ENCODE measurements around the gene TRIM27. TPM values are rescaled to one million over a fixed set of nuclear protein-coding genes. Genes with fewer than 3 reads are reported as not detected.
"Not testable (repeated sequence)": the region's sequence is repeated elsewhere in the genome, so short reads cannot be mapped to it uniquely, and the experiment has no call there.

Gene TRIM27, protein sequence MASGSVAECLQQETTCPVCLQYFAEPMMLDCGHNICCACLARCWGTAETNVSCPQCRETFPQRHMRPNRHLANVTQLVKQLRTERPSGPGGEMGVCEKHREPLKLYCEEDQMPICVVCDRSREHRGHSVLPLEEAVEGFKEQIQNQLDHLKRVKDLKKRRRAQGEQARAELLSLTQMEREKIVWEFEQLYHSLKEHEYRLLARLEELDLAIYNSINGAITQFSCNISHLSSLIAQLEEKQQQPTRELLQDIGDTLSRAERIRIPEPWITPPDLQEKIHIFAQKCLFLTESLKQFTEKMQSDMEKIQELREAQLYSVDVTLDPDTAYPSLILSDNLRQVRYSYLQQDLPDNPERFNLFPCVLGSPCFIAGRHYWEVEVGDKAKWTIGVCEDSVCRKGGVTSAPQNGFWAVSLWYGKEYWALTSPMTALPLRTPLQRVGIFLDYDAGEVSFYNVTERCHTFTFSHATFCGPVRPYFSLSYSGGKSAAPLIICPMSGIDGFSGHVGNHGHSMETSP
- total RNA-seq: 10 to 100 TPM; 43.7 to 57.6 (median 48.8) TPM
- 10 to 100 TPM; 33.3 to 61.1 TPM for polyA plus RNA-seq
- long read RNA-seq, donor 1, transcript TRIM27-202 (8 exons, 2,967 nt): major isoform, 145 of 178 reads
- long read RNA-seq, donor 1, partial matches to known transcripts: 16 of 178 reads
- long read RNA-seq, donor 1, other reads (novel, unspliced or antisense): 17 of 178 reads
- long read RNA-seq, donor 2, full-length matches to known transcripts: 24 of 24 reads
- long read RNA-seq, donor 2, partial matches to known transcripts: 0 of 24 reads
- long read RNA-seq, donor 2, other reads (novel, unspliced or antisense): 0 of 24 reads
- long read RNA-seq, donor 3, transcript TRIM27-202 (8 exons, 2,967 nt): major isoform, 105 of 121 reads
- long read RNA-seq, donor 3, partial matches to known transcripts: 1 of 121 reads
- long read RNA-seq, donor 3, other reads (novel, unspliced or antisense): 14 of 121 reads

DNA sequence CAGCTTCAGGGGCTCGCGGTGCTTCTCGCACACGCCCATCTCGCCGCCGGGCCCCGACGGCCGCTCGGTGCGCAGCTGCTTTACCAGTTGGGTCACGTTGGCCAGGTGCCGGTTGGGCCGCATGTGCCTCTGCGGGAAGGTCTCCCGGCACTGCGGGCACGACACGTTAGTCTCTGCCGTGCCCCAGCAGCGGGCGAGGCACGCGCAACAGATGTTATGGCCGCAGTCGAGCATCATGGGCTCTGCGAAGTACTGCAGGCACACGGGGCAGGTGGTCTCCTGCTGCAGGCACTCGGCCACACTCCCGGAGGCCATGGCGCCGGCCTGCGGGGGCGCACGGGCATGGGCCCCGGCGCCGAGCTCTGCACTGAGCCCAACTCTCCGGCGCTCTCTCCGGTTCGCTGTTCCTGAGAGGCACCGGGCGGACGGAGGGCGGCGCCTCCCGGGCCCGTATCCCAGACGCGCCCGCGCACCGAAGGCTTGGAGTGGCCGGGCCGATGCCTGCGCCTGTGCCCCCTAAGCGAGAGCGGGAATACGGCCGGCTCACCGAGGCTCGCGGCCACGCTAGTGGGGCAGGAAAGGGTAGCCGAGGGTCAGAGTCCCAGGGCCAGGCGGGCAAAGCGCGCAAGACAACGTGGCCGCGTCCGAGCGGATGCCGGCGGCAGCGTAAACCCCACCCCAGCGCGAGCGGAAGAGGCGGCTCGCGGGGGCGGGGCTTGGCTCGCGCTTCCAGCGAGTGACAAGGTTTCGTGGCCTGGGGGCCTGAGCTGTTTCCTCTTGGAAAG, at the start of gene TRIM27:
TRIM27 (minus strand) TSS at position 668 of the 785 bp plus-strand sequence; CDS start at position 315, 353 bp downstream.
- peak; percentile 87 to 95 (median 92) for DNase-seq
- TF ChIP-seq POLR2A (IDR thresholded peaks at IDR 0.05) (peak; percentile 79), EP300 (IDR thresholded peaks at IDR 0.05) (no peak)
- TF ChIP-seq, protein P1, sequence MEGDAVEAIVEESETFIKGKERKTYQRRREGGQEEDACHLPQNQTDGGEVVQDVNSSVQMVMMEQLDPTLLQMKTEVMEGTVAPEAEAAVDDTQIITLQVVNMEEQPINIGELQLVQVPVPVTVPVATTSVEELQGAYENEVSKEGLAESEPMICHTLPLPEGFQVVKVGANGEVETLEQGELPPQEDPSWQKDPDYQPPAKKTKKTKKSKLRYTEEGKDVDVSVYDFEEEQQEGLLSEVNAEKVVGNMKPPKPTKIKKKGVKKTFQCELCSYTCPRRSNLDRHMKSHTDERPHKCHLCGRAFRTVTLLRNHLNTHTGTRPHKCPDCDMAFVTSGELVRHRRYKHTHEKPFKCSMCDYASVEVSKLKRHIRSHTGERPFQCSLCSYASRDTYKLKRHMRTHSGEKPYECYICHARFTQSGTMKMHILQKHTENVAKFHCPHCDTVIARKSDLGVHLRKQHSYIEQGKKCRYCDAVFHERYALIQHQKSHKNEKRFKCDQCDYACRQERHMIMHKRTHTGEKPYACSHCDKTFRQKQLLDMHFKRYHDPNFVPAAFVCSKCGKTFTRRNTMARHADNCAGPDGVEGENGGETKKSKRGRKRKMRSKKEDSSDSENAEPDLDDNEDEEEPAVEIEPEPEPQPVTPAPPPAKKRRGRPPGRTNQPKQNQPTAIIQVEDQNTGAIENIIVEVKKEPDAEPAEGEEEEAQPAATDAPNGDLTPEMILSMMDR (IDR thresholded peaks at IDR 0.05): peak in 2 of 3 donors; percentile 21 to 39
- H3K4me3 ChIP-seq: peak within 1 kb of the TSS; percentile 89
- intact Hi-C loops (cut with DNase I): loop anchor here in 1 of 4 donors (1.0 kb wide), 1 partner anchor 59 kb away; no protein-coding TSS in a partner anchor
- no peaks in the 10 kb centered on the region for H3K9me3 ChIP-seq
- H3K4me1 ChIP-seq (ENCODE audit: insufficient read depth): peaks cover 11% of the 10 kb centered on the region
- H3K36me3 ChIP-seq: no peaks in the 10 kb centered on the region
- peak within 1 kb of the TSS; percentile 48 to 88 for H3K27ac ChIP-seq
- no peaks in the 10 kb centered on the region for H3K27me3 ChIP-seq
- 0 to 1% (median 0%) methylated on average over 58 to 89 of the region's 89 CpGs for WGBS, 3 donors

DNA sequence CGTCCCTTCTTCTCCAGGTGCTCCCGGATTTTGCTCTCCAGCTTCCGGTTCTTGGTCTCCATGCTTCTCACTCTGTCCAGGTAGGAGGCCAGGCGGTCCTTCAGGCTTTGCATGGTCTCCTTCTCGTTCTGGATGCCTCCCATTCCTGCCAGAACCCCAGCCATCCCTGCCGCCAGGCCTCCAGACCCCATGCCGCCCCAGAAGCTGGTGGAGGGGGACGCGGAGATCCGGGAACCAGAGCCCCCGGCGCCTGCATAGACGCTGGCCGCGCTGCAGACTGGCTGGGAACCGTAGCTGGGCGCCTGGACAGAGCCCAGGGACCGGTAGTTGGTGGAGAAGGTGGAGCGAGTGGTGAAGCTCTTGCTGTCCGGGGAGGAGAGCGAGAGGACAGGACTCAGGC, 46.3 kb upstream of the TRIM27 start:
- H3K27ac ChIP-seq; H3K27me3 ChIP-seq; DNase-seq; H3K9me3 ChIP-seq; H3K4me3 ChIP-seq; H3K4me1 ChIP-seq (ENCODE audit: insufficient read depth); intact Hi-C loops (cut with DNase I); H3K36me3 ChIP-seq: not testable (repeated sequence)
- WGBS, 3 donors: 88 to 91% (median 91%) methylated on average over 21 of the region's 21 CpGs

DNA sequence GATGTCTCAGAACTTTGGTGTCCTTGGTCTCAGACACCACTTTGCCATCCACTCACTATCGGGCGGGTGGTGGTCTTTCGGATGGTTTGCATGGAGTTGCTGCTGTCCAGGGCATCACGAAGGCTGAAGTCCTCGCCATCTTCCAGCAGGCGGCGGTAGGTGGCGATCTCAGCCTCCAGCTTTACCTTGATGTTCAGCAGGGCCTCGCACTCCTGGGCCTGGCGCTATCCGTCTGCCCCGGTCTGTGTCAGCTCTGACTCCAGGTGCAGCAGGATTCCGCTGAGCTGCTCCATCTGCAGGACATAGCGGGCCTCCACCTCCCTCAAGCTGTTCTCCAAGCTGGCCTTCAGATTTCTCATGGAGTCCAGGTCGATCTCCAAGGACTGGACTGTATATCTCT, 45.3 kb upstream of the TRIM27 start:
- H3K4me1 ChIP-seq (ENCODE audit: insufficient read depth): no peaks in the 10 kb centered on the region
- no peak overlapping the region for H3K4me3 ChIP-seq
- TF ChIP-seq POLR2A (IDR thresholded peaks at IDR 0.05): no peak
- no peak for DNase-seq
- no peaks in the 10 kb centered on the region for H3K36me3 ChIP-seq
- H3K27me3 ChIP-seq: no peaks in the 10 kb centered on the region
- peaks cover 0 to 7% of the 10 kb centered on the region in 2 donors for H3K9me3 ChIP-seq
- H3K27ac ChIP-seq: no peak overlapping the region
- intact Hi-C loops (cut with DNase I): no loop called here
- 69 to 73% (median 73%) methylated on average over 15 of the region's 15 CpGs for whole genome bisulfite sequencing, 3 donors

DNA sequence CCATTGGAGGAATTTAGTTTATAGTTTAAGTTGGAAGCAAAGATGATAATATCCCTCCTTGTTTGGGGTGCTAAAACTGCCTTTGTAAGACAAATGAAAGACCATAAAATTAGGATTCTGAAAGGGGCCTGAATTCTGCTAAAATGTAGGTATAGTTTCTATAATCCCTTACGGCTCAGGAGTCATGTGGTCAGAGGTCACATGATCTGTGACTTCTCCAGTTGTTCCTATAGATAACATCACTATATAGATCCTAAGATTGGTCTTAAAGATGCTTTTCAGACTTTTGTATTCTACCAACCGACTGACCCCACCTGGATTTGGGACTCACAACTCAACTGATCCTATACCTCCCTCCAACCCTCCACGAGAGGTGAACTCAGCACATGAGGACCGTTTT, 44.7 kb upstream of the TRIM27 start:
- no peak for TF ChIP-seq POLR2A (IDR thresholded peaks at IDR 0.05)
- no peak for TF ChIP-seq EP300 (IDR thresholded peaks at IDR 0.05)
- TF ChIP-seq, protein P1 (IDR thresholded peaks at IDR 0.05): no peak
- Histone ChIP-seq H3K27ac (no peak overlapping the region), H3K4me1 (ENCODE audit: insufficient read depth) (no peaks in the 10 kb centered on the region), H3K9me3 (peaks cover 0 to 7% of the 10 kb centered on the region in 2 donors), H3K36me3 (no peaks in the 10 kb centered on the region), H3K4me3 (no peak overlapping the region), H3K27me3 (no peaks in the 10 kb centered on the region)
- intact Hi-C loops (cut with DNase I): no loop called here
- WGBS, 3 donors: 78 to 83% (median 82%) methylated on average over 4 of the region's 4 CpGs
- DNase-seq: no peak

DNA sequence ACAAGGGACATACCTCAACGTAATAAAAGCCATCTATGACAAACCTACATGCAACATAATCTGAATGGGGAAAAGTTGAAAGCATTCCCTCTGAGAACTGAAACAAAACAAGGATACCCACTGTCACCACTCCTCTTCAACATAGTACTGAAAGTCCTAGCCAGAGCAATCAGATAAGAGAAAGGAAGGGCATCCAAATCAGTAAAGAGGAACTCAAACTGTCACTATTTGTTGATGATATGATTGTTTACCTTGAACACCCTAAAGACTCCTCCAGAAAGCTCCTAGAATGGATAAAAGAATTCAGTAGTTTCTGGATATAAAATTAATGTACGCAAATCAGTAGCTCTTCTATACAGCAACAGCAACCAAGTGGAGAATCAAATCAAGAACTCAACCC, 41.9 kb upstream of the TRIM27 start:
- peaks cover 0 to 7% of the 10 kb centered on the region in 2 donors for H3K9me3 ChIP-seq
- intact Hi-C loops (cut with DNase I): no loop called here
- H3K4me1 ChIP-seq (ENCODE audit: insufficient read depth): no peaks in the 10 kb centered on the region
- no peaks in the 10 kb centered on the region for H3K27me3 ChIP-seq
- TF ChIP-seq EP300 (IDR thresholded peaks at IDR 0.05): no peak
- TF ChIP-seq POLR2A (IDR thresholded peaks at IDR 0.05): no peak
- TF ChIP-seq, protein P1 (IDR thresholded peaks at IDR 0.05): no peak
- H3K4me3 ChIP-seq: no peak overlapping the region
- H3K27ac ChIP-seq: no peak overlapping the region
- no peak for DNase-seq
- no peaks in the 10 kb centered on the region for H3K36me3 ChIP-seq
- WGBS, 3 donors: 76 to 90% (median 85%) methylated on average over 2 of the region's 2 CpGs

All from ovary (tissue), 10 donors.